Stimulated activated CD4-positive, alpha-beta T cell treated with anti-CD3 and anti-CD28 coated beads, Interleukin-2, amount 100 ng/mL, for 4 hours (primary cell): ENCODE results near the gene CKMT1A.

Source experiments
- DNase-seq: peaks from one replicate; pipeline ENCODE4 v3.0.0-alpha.2; 2020; ENCODE audit warnings: low read depth

CKMT1A gene

DNA sequence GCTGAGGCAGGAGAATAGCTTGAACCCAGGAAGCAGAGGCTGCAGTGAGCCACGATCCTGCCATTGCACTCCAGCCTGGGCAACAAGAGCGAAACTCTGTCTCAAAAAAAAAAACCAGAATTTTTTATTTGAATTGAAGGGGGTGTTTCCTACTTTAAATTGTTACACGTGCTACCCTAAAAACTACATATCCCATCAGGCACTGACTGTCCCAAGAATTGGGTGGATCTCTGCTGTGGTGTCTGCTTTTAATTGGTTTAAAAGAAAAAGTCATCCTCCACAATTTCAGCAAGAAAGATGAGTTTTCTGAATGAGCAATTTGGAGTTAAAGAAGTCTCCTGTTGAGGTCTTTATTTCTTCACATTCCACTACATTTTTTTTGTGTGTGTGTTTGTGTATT, 54.7 kb downstream of the CKMT1A start:
- DNase-seq, result no peak
